HG03060 (cell line): Measurements from ENCODE around the gene HSD11B1.

Source experiments
- ATAC-seq: cut with Tn5 transposase; IDR thresholded peaks from one replicate; pipeline ENCODE4 v1.9.1; 2021; ENCODE audit warnings: low read depth, moderate number of reproducible peaks; ENCODE audit not compliant: unreplicated experiment

HSD11B1 gene

GRCh38 chr1:209751627-209752231 lies 47.1 kb downstream of the HSD11B1 start:
- peak; percentile 42 for ATAC-seq

- no peak for ATAC-seq
These were observed 48.2 kb downstream of the HSD11B1 start for GRCh38 chr1:209752890-209753289.

GRCh38 chr1:209755256-209755655 lies 50.6 kb downstream of the HSD11B1 start:
- ATAC-seq = no peak

GRCh38 chr1:209755926-209756614 lies 51.4 kb downstream of the HSD11B1 start, which contains the start of gene TRAF3IP3:
Gene TRAF3IP3, plus strand, starts transcription at chr1:209756053. Its CDS starts 3,987 bp downstream, at chr1:209760040.
- ATAC-seq = peak; percentile 42

- no peak for ATAC-seq
These were observed 52.2 kb downstream of the HSD11B1 start for GRCh38 chr1:209756615-209757445.

GRCh38 chr1:209758400-209758799 lies 53.8 kb downstream of the HSD11B1 start:
- no peak for ATAC-seq

GRCh38 chr1:209759829-209760359 lies 55.2 kb downstream of the HSD11B1 start:
- ATAC-seq = no peak

- no peak for ATAC-seq
These were observed 56.5 kb downstream of the HSD11B1 start for GRCh38 chr1:209761011-209761635.

- no peak for ATAC-seq
These were observed 61.4 kb downstream of the HSD11B1 start for GRCh38 chr1:209766051-209766450.

GRCh38 chr1:209767096-209767495 lies 62.5 kb downstream of the HSD11B1 start:
- no peak for ATAC-seq

- no peak for ATAC-seq
These were observed 63.1 kb downstream of the HSD11B1 start for GRCh38 chr1:209767706-209768105.

- ATAC-seq = peak; percentile 67
These were observed 63.7 kb downstream of the HSD11B1 start for GRCh38 chr1:209768354-209768774.

GRCh38 chr1:209769171-209769904 lies 64.7 kb downstream of the HSD11B1 start:
- ATAC-seq = peak; percentile 72

- ATAC-seq = no peak
These were observed 65.3 kb downstream of the HSD11B1 start for GRCh38 chr1:209769971-209770370.

- no peak for ATAC-seq
These were observed 66.2 kb downstream of the HSD11B1 start for GRCh38 chr1:209770636-209771415.

- ATAC-seq = no peak
These were observed 67.5 kb downstream of the HSD11B1 start for GRCh38 chr1:209772126-209772525.

GRCh38 chr1:209774592-209774991 lies 69.9 kb downstream of the HSD11B1 start:
- peak; percentile 46 for ATAC-seq

- ATAC-seq = no peak
These were observed 71.0 kb downstream of the HSD11B1 start for GRCh38 chr1:209775678-209776077.

- no peak for ATAC-seq
These were observed 72.9 kb downstream of the HSD11B1 start for GRCh38 chr1:209777587-209777986.
